Esophagus squamous epithelium (tissue), 5 donors: ENCODE results near the gene DOCK1. TPM values are rescaled to one million over a fixed set of nuclear protein-coding genes. Genes with fewer than 3 reads are reported as not detected.

ENCODE experiments used
- DNase-seq: peaks from one replicate; lab custom pipeline; 2025; lab: John Stamatoyannopoulos, UW
- H3K27ac ChIP-seq, 4 donors: fragments of 200-600 bp; sonication (generic); one replicate each; pipeline ENCODE4 v1.5.1; 2016 to 2019; ENCODE audit warnings: mild to moderate bottlenecking in 1 of 4
- H3K27me3 ChIP-seq, 4 donors: fragments of 200-600 bp; sonication (generic); 1 replicate in 3 of 4; 2 replicates in 1 of 4; pipeline versions ENCODE4 v1.5.1 to v1.6.0; 2017 to 2021; ENCODE audit warnings: antibody characterized with exemption in 1 of 4
- H3K36me3 ChIP-seq, 3 donors: fragments of 200-600 bp; sonication (generic); one replicate each; pipeline ENCODE4 v1.5.1; 2016 to 2019
- H3K4me1 ChIP-seq, 3 donors: fragments of 200-600 bp; sonication (generic); one replicate each; pipeline ENCODE4 v1.5.1; 2017 to 2019
- H3K4me3 ChIP-seq, 4 donors: fragments of 200-600 bp; sonication (generic); 1 replicate in 3 of 4; 2 replicates in 1 of 4; pipeline ENCODE4 v1.5.1; 2016 to 2019; ENCODE audit warnings: mild to moderate bottlenecking in 2 of 4, moderate library complexity in 1 of 4
- H3K9me3 ChIP-seq, 3 donors: fragments of 200-600 bp; sonication (generic); one replicate each; pipeline ENCODE4 v1.5.1; 2016 to 2019
- POLR2A ChIP-seq, 4 donors: fragments of 450-650 bp; IDR thresholded peaks; one replicate each; pipeline ENCODE4 v1.6.1; 2017; ENCODE audit warnings: antibody characterized with exemption in 4 of 4, mild to moderate bottlenecking in 4 of 4, moderate library complexity in 3 of 4
- WGBS, 2 donors: methylation state at CpG; one replicate each; pipeline ENCODE4 v1.1.5; 2018; 5-methylcytosine and 5-hydroxymethylcytosine counted together
- intact Hi-C: fragments of 100-400 bp; cut with DNase I; formaldehyde crosslinking; loops from one replicate; pipeline ENCODE4 v1.15.0; 2022
- total RNA-seq, 4 donors: library from RNA; depleted of rRNA; stranded (reverse); fragments of >200 nt; gene quantifications; one replicate each; pipeline ENCODE4 v1.1.0, GENCODE V29; 2016
- TF ChIP-seq, protein P1 (sequence below), 6 experiments: fragments of 450-650 bp in 4 of 6; fragments of 200-600 bp in 2 of 6; sonication (generic) in 2 of 6; IDR thresholded peaks; one replicate each; pipeline ENCODE4 v1.5.1; 2016 to 2019; ENCODE audit warnings: antibody characterized with exemption in 6 of 6, mild to moderate bottlenecking in 4 of 6, moderate library complexity in 4 of 6
- donor health status: DM: yes; HTN: yes; CAD: no.

The DOCK1 gene
- total RNA-seq, 4 donors from 2014 or later, result 31.8 to 83.4 (median 49.8) TPM

DNA sequence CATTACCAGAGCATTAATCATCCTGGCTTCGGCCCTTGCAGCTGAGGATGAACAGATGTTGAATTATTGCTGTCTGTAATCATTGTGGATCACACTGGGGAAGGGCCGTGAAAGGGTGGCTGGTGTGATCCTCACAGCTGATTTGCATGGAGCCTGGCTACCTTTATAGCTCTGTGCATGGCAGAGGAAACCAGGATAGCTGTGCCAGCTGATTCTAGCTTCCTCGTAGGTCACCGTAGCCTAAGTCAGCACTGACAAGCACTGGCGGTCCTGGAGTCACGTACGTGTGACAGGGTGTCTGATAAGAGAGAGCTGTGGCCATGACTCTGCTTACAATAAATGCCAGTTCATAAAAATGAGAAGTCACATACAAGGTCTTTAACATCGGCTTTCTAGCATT is 214.7 kb downstream of the DOCK1 start:
- Histone ChIP-seq H3K4me1 (no peaks in the 10 kb centered on the region), H3K36me3 (peaks cover 0 to 44% (median 0%) of the 10 kb centered on the region in 3 donors), H3K9me3 (no peaks in the 10 kb centered on the region), H3K4me3 (no peak overlapping the region), H3K27me3 (no peaks in the 10 kb centered on the region), H3K27ac (no peak overlapping the region)
- 71 to 87% methylated on average over 8 of the region's 8 CpGs for WGBS, 2 donors
- intact Hi-C loops, result no loop called here
- no peak for DNase-seq
- TF ChIP-seq, protein P1, sequence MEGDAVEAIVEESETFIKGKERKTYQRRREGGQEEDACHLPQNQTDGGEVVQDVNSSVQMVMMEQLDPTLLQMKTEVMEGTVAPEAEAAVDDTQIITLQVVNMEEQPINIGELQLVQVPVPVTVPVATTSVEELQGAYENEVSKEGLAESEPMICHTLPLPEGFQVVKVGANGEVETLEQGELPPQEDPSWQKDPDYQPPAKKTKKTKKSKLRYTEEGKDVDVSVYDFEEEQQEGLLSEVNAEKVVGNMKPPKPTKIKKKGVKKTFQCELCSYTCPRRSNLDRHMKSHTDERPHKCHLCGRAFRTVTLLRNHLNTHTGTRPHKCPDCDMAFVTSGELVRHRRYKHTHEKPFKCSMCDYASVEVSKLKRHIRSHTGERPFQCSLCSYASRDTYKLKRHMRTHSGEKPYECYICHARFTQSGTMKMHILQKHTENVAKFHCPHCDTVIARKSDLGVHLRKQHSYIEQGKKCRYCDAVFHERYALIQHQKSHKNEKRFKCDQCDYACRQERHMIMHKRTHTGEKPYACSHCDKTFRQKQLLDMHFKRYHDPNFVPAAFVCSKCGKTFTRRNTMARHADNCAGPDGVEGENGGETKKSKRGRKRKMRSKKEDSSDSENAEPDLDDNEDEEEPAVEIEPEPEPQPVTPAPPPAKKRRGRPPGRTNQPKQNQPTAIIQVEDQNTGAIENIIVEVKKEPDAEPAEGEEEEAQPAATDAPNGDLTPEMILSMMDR (IDR thresholded peaks at IDR 0.05), result no peak
- TF ChIP-seq POLR2A (IDR thresholded peaks at IDR 0.05), result no peak

DNA sequence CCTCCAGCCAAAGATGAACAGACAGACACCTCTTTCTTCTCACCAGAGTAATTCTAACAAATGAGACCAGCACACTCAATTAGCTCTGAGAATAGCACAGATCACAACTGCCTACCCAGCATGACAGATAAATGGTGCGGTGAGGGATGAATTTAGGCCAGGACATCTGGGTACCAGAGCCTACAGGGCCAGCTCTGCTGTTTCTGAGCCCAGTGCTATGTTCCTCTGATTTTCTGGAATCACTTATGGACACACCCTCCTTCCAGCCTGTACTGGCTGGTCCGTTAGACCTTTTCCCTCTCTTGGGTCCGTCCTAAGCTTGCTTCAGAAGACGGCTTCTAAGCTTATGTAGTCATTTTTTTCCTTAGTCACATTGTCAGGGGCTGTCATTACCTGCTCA is 217.6 kb downstream of the DOCK1 start:
- H3K27me3 ChIP-seq, result no peaks in the 10 kb centered on the region
- 69 to 71% methylated on average over 4 of the region's 4 CpGs for WGBS, 2 donors
- peaks cover 3 to 59% (median 5%) of the 10 kb centered on the region in 3 donors for H3K36me3 ChIP-seq
- TF ChIP-seq POLR2A (IDR thresholded peaks at IDR 0.05), result no peak
- TF ChIP-seq, protein P1 (IDR thresholded peaks at IDR 0.05), result no peak
- H3K4me3 ChIP-seq, result no peak overlapping the region
- intact Hi-C loops, result no loop called here
- H3K27ac ChIP-seq, result no peak overlapping the region
- no peaks in the 10 kb centered on the region for H3K9me3 ChIP-seq
- DNase-seq, result no peak
- no peaks in the 10 kb centered on the region for H3K4me1 ChIP-seq

DNA sequence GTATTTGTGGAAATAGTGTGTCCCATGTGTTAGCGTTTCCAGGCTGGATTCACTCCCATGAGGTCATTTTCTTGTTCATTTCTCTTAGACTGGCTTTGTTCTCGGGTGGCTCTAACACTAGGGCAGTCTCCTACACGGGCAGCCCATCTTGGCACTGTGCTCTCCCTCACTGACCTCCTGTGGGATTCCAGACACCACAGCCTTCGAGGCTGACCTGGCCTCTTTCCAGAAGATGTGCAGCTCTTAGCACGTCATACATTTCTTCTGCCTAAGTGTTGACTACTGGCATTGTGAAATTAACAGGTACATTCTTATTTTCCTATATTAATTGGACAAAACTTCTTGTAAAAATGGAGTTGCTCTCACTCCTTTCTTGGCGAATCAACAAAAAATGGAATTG is 218.4 kb downstream of the DOCK1 start:
- Histone ChIP-seq H3K36me3 (peaks cover 3 to 59% (median 5%) of the 10 kb centered on the region in 3 donors), H3K27me3 (no peaks in the 10 kb centered on the region), H3K4me3 (no peak overlapping the region), H3K4me1 (no peaks in the 10 kb centered on the region), H3K9me3 (no peaks in the 10 kb centered on the region), H3K27ac (no peak overlapping the region)
- TF ChIP-seq, protein P1 (IDR thresholded peaks at IDR 0.05), result no peak
- no peak for TF ChIP-seq POLR2A (IDR thresholded peaks at IDR 0.05)
- 74 to 83% methylated on average over 6 of the region's 6 CpGs for WGBS, 2 donors
- no peak for DNase-seq
- intact Hi-C loops, result no loop called here

DNA sequence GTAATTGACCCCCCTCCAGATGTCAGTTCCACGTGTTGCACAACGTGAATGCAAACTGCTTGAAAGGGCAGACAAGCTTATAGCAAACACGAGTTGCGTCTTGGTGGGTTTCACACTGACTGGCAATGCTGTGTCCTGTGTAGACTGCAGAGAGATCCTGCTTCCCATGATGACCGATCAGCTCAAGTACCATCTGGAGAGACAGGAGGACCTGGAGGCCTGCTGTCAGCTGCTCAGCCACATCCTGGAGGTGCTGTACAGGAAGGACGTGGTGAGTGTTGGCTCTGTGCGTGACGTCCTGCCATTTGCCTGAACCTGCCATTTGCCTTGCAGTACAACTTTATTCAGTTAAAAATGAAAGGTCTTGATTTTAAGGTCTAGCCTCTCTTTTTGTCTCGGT is 220.1 kb downstream of the DOCK1 start:
- Histone ChIP-seq H3K27me3 (no peaks in the 10 kb centered on the region), H3K27ac (no peak overlapping the region), H3K9me3 (no peaks in the 10 kb centered on the region), H3K36me3 (peaks cover 3 to 59% (median 5%) of the 10 kb centered on the region in 3 donors), H3K4me3 (no peak overlapping the region), H3K4me1 (no peaks in the 10 kb centered on the region)
- 69 to 79% methylated on average over 8 to 9 of the region's 9 CpGs for WGBS, 2 donors
- DNase-seq, result no peak
- TF ChIP-seq POLR2A (IDR thresholded peaks at IDR 0.05), result no peak
- TF ChIP-seq, protein P1 (IDR thresholded peaks at IDR 0.05), result no peak
- intact Hi-C loops, result no loop called here

DNA sequence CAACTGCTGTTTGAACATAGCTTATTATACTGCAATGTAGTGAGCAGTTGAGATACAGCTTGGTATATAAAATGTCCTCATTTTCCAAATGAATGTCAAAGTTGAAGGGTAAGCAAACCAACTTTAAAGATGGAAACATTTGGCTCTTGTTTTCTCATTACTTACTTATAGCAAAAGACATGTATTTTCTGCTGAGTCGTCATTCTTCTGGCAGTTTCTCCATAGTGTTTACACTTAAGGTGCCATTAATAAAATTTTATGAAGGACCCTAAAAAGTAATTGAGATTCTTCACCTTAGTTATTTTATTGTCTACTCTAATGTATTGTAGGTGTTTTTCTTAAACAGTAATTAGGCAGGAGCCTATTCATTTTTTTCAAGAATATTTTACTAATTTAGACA is 222.6 kb downstream of the DOCK1 start:
- intact Hi-C loops, result no loop called here
- DNase-seq, result no peak
- Histone ChIP-seq H3K4me1 (no peaks in the 10 kb centered on the region), H3K27ac (no peak overlapping the region), H3K9me3 (no peaks in the 10 kb centered on the region), H3K4me3 (no peak overlapping the region), H3K27me3 (no peaks in the 10 kb centered on the region), H3K36me3 (peaks cover 3 to 79% (median 5%) of the 10 kb centered on the region in 3 donors)
- 63 to 74% methylated on average over 1 of the region's 1 CpG for WGBS, 2 donors
- TF ChIP-seq POLR2A (IDR thresholded peaks at IDR 0.05), result no peak
- TF ChIP-seq, protein P1 (IDR thresholded peaks at IDR 0.05), result no peak
